ENCODE measurements around the gene HMCN2.
A peak's percentile ranks its signal among the peaks of the same experiment; 100 is the strongest.
"Not testable (repeated sequence)": the region's sequence is repeated elsewhere in the genome, so short reads cannot be mapped to it uniquely, and the experiment has no call there.

The HMCN2 gene

DNA sequence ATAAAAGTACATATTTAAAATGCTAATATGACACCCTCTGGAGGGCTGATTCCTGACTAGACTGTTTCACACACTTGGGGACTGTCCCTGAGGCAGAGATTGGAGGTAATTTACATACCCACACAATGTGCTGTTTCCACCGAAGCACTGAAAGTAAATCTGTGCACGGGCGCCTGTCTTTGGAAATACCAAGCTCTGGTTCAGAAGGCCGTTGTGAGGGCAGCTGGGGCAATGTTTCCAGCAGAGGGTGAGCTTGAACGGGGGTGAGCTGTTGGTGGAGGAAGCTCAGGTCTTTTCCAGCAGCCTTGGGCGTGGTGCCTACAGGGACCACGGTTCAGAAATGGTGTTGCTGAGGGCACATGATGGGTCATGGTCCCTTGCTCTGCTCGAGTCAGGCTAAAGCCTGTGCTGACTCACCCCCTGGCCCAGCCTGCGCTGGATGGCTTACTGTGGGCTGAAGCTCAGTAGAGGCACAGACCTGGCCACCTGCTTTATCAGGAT lies 25.8 kb upstream of the HMCN2 start:
- peak; percentile 38 to 55 for DNase-seq

DNA sequence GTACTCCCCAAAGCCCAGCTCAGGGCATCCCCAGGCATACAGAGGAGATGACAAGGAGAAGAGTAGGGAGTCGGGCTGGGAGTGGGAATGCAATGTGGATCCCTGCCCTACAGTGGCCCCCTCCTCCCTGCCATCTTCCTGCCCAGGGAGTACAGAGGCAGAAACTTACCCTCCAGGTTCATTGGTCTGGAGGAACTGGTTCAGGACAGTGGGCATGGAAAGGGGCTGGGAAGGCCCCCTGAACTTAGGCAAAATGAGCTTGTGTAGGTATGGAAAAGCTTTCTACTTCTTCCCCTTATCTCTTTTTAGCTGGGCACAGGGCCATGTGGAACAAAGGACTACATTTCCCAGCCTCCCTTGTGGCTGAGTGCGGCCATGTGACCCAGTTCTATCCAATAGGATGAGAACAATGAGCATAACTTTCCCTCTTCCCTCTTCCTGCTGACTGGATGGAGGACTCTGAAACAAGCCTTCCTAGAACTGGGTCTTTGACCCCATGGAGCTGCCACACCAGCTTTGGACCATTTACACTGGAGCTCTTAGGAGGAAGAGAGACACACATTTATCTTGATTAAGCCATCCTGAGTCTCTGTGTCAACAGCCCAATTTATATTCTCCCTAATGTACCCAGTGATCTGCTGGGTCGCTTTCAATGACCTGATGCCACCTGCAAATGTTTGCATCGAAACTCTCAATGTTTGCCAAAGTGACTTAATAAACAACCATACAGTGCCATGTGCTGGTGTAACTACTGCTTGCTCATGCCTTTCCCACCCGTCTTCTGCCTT lies 25.0 kb upstream of the HMCN2 start:
- DNase-seq: peak in 1 of 2 donors; percentile 37

DNA sequence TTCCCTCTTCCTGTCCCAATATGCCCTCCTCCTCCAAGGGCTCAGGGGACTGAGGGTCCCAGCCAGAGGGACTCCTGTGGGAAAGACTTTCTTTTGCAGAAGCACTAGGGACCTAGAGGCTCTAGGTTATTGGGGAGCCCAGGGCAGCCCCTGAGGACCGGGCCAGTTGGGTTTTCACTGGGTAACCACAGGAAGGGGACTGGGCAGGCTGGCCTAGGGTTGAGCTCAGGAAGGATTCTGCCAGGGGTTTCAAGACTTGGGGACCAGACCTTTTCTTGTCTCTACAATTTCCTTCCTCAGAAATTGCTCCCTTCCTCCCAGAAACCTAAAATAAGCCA lies 24.4 kb upstream of the HMCN2 start:
- no peak for DNase-seq

DNA sequence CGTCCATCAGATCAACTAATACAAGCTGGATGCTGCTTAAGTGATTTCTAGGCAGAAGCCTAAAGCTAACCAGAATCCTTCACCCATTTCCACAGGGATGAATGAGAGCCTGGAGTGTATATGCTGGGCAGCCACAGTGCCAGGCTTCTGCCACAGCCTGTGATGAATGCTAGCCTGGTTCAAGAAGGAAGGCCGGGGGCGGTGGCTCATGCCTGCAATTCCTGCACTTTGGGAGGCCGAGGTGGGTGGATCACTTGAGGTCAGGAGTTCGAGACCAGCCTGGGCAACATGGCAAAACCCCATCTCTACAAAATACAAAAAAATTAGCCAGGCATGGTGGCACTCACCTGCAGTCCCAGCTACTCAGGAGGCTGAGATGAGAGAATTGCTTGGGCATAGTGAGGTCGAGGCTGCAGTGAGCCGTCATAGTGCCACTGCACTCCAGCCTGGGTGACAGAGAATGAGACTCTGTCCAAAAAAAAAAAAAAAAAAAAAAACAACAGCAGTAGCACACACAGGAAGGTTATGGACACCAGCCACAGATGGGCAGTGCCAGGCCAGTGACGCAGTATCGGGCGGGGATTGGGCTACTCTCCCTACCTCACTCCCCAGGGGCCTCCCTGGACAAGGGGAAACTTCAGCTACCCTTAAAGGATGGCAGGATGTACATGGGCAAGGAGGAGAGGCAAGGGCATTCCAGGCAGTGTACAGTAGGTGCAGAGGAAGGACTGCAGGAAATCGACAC lies 23.1 kb upstream of the HMCN2 start:
- no peak for DNase-seq

DNA sequence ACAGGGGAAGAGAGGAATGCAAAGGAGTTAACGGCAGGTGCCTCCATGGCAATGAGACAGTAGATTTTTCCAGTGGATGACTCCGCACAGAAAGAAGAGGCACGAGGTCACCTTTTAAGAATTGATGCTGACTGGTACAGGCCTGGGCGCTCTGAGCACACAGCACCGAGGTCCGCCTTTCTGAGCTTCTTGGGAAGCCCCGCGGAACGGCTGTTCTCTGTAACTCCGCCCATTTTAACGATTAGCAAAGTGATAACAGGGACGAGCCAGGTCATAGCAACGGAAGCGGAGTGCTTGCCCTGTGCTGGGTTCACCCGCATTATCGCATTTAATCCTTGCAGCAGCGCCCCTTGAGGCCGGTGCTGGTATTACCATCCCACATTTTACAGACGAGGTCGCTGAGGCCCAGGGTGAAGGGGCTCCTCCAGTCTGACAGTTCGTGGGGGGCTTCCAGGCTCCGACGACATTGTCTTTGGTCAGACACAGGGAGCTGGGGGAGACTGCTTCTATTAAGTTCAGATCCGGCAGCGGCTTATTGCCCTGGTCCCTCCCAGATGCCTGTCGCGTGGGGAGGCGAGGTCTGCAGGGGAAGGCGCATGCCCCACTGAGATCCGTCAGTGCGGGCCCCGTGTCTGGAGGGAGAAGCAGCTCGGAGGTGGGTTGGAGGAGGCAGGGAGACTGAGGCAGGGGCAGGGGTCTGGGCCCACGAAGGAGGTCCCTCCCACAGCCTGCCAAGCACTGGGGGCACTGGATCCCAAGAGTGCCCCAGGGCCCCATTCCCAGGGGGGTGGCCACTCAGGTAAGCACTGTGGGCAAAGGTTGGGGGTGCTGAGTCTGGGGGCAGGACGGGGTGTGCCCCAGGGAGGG lies 22.3 kb upstream of the HMCN2 start:
- DNase-seq: peak; percentile 67 to 85

DNA sequence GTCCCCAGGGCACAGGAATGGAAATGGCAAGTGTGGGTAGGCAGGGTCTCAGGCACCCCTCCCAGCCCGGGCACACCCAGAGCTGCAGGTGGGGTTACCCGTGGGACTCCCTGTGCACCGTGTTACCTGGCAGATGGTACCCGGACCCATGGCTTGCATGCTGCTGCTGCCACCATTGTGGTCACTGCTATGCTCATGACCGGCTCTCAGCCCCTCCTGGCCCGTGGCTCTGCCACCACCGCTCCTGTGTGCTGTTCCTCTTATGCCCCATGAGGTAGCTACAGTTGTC lies 21.7 kb upstream of the HMCN2 start:
- DNase-seq: no peak

DNA sequence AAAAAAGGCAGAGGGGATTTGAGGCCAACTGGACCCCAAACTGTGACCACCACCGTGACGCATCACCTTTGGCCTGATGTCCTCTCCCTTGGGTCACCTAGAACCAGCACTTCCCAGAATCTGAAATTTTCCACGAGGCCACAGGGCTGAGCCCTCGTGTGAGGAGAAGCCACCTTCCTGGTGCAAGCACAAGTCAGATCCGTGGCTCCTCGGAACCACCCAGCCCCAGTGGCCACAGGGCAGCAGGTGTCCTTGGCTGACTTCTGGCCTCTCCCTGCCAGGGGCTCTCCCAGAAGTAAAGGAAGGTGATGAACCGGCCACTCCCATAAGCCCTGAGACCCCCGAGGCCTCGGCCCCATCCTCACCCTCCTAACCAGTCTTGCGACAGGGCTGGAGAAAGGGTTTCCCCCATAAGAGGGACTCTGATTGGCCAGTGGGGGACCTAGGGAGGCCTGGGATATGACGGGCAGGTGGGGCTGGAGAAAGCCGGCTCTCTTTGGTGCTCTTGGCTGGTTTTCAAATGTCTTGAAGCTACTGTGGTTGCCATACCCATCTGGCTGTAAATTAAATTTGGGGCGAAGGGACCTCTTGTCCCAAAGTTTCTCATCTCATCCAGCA lies 20.9 kb upstream of the HMCN2 start:
- no peak for DNase-seq

DNA sequence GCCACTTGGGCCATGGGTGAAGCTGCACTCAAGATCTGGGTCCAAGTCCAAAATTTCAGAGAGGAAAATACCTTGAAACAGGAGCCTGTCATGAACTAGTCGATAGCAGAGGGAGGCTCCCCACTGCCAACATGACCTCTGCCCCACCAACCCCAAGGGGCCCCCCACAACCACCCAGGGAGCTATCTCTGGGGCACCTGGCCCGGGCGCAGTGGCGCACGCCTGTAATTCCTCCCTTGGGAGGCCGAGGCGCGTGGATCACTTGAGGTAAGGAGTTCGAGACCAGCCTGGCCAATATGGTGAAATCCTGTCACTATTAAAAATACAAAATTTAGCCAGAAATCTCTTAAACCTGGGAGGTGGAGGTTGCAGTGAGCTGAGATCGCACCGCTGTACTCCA lies 20.1 kb upstream of the HMCN2 start:
- no peak for DNase-seq

DNA sequence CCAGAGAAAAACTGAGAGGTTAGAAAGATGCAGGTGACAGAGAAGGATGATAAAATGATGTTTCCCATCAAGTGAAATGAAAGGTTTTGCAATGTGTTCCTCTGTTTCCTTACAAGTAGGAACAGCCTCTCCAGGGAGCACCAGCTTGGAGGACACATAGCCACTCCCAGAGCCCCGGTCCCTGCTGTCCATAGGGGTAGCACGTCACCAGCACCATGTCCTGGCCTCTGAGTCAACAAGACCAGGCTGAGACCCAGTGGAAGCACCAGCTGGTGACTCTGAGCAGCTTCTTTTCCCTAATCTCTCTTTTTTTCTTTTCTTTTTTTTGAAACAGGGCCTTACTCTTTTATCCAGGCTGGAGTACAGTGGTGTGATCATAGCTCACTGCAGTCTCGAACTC lies 19.4 kb upstream of the HMCN2 start:
- DNase-seq: no peak

DNA sequence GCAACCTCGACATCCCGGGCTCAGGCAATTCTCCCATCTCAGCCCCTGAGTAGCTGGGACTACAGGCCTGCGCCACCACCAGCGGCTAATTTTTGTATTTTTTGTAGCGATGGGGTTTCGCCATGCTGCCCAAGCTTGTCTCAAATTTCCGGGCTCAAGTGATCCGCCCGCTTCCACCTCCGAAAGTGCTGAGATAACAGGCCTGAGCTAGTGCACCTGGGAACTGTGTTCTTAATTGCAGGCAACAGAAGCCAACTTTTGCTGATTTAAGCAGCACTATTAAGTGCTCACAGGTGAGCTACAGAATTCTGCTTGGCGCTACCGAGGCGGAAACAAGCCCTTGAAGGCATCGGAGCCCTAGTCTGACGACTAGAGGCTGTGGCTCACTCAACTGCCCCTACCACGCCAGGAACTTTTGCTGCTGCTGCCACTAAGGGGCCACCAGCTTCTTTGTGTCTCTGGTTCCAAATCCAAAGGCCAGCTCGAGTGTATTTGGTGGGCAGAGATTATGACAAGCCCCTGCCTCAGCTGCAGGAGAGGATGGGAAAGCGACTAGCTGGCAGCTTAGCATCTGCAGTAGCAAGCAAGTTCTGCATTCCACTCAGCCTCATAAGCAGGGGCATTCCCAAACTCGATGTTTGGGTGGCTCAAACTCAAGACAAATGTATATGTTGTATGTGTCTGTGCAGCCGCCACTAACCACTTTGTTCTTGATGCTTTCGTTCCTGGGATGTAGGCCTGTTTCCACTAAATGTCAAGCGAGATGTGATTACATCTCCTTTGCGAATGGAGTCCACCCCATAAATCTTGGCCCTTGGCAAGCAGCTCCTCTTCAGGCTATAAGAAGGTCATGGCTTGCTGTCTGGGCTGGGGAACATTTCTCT lies 10.6 kb upstream of the HMCN2 start:
- no peak for DNase-seq

DNA sequence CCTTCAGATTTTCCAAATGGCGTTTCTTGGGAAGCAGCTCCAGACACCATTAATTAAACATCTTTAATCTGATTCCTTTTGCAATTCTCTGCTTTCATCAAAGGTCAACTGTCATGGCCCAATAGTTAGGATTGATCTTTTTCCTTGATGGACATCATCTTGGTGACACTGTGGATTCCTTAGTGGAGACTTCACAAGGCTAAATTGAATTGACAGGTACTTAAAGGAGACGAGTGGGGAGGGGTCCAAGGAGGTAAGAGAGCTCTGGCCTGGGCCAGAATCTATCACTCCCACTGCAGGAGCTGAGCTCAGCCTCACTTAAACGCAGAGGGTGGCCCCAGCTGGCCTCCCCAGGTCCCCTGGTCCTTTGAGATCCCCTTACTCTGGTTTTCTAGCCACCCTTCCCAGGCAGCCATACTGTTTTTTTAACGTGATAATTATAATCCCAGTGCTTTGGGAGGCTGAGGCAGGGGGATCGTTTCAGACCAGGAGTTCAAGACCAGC lies 9.9 kb upstream of the HMCN2 start:
- DNase-seq: no peak

DNA sequence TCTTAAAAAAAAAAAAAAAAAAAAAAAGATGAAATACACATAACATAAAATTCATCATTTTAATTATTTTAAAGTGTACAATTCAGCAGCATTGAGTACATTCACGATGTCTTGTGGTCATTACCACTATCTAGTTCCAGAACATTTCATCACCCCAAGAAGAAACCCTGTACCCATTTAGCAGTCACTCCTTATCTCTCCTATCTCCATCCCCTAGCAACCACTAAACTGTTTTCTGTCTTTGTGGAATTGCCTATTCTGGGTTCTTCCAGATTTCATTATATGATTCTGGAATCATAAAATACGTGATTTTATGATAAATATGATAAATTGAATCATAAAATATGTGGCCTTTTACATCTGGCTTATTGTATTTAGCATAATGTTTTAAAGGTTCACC lies 8.9 kb upstream of the HMCN2 start:
- DNase-seq: no peak

DNA sequence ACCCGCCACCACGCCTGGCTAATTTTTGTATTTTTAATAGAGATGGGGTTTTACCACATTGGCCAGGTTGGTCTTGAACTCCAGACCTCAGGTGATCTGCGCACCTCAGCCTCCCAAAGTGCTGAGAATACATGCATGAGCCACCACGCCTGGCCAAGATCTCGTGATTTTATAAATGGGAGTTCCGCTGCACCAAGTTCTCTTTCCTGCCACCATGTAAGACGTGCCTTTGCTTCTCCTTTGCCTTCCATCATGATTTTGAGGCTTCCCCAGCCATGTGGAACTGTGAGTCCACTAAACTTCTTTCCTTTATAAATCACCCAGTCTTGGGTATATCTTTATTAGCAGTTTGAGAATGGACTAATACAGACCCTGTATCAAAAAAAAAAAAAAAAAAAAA lies 7.4 kb upstream of the HMCN2 start:
- DNase-seq: not testable (repeated sequence)

DNA sequence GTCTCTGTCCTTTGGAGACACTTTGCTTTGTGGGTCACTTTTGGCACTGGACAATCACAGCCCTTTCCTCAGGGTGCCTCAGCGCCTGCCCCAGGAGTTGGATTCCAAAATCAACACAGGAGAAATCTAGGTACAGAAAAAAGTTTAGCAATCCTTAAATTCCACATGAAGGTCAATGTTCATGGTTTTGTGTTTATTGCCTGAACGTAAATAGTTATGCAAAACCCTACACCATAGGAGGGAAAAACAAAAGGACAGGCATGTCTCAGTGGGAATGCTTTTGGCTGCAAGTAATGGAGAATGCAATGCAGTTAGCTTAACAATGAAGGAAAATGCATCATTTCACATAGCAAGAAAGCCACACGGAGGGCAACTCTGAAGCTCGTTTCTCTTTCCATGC lies 6.5 kb upstream of the HMCN2 start:
- DNase-seq: no peak

DNA sequence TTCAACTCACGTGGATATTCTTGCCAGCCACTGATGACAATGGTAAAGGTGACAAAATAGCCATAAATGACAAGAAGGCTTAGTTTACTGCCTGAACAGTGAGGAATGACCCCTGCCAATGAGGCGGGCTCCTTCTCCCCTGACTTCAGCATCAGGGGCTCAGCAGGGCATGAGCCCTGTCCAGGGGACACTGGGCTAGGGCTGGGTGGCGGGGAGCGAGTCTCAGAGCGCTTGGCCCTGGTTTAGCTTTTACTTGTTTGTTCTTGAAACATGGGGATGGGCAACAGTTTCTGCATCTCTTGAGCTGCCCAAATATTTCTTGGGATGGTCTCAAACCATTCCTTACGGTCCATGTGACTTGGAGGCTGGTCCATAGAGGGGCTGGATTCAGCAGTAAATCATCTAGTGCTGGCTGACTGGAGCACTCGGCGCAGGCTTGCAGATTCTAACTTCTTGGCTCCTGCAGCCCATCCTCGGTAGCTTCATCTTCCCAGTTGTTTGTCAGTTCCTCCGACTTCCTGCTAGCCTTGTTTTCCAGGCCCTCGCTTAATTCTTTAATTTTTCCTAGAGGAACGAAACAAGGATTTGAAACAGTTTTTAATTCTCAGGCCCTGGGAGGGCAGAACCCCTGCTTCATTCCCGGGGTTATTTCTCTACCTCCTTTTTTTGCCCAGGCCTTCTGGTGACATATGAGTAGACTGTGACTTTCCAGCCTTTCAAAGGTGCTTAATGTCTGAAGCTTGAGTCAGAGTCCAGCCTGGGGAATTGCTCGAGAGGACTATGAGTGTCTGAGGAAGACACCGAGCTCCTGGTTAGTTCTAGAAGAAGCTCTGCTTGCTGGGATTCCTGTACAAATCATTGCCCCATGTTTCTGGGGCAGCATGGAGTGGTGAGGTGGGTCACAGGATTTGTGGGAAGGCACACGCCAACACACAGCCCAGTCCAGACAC lies 4.5 kb upstream of the HMCN2 start:
- no peak for DNase-seq

DNA sequence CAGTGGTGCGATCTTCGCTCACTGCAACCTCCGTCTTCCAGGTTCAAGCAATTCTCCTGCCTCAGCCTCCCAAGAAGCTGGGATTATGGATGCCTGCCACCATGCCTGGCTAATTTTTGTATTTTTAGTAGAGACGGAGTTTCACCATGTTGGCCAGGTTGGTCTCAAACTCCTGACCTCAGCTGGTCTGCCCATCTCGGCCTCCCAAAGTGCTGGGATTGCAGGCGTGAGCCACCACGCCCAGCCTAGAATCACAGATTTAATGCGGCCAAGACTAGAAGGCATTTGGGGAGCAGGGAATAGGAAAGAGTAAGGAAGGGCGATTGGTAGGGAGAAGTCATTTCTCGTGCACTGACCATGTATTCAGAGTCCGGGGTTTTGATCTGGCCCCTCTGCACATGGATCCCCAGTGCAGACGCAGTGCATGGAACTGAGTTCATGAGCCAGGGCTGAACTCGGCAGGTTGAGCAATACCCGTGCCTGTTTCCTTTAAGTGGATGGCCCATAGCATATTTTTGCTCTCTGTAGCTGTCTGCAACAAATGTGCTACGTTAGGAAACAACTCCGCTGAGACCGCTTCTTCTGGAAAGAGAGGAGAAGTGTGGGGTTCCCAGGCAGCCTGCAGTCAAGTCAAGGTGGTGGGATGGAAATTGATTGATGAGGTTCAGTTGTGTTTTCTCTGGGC lies 3.4 kb upstream of the HMCN2 start:
- DNase-seq: no peak

DNA sequence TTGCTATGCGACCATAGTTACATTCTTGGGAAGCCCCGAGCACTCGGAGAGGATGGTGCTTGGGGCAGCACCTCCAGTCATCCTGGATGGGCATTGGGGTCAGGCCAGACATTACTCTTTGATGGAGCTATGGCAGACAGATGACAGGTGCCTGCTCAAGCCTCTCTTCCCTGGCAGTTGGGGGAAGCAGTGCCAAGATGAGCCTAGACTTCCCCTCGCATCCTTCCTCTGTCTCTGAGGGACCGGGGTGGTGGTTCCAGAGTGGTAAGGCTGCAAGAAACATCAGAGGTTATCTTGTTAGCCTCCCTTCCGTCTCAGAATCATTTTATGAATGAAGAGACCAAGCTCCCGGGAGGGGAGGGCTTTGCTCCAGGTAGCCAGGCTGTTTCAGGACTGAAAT lies 2.8 kb upstream of the HMCN2 start:
- DNase-seq: no peak

DNA sequence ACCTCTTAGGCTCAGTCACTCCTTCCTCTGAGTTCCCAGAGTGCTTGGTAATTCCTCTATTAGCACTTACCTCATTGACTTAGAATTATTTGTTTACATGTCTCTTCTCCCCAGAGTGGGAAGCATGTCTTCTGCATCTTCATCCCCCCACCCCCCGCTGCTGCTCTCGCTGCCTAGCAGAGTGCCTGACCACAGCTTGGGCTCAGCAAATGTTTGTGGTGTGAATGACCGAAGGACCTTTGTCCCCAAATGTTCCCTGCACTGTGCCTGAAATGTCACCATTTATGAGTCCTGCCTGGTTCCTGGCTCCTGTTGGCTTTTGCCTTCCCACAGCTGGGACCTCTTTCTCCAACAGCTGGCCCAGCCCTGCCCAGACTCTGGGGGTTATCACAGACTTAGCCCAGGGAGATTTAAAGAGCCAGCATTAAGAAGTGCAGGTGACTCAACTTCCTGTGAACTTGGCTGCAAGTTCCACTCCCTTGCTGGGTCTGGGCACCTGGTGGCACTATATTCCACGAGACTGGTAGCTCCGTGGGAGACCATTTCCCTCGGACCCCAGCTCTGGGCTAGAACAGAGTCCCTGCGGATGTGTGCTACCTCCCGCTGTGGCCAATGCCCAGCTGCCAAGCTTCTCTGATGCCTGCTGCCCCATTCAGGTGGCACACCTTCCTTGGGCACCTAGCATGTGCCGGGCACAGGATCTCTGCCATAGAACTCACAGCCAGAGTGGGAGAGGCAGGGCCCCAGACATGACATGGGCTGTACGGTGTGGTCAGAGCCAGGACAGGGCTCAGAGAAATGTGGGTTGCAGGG lies 1.8 kb upstream of the HMCN2 start:
- no peak for DNase-seq

Data from activated CD4-positive, alpha-beta T cell treated with anti-CD3 and anti-CD28 coated beads for 4 hours (primary cell).